PC-3 (cell line): Measurements from ENCODE around the gene TNFRSF17.
"Not testable (repeated sequence)": the region's sequence is repeated elsewhere in the genome, so short reads cannot be mapped to it uniquely, and the experiment has no call there.

Experiments
- CTCF ChIP-seq: fragments of 300-600 bp; sonication (generic); conservative IDR thresholded peaks from 2 replicates; pipeline ENCODE4 v1.5.1; 2017; ENCODE audit warnings: antibody characterized with exemption, low read depth, mild to moderate bottlenecking, low read length
- EZH2 ChIP-seq: fragments of 300-600 bp; sonication (generic); IDR thresholded peaks from one replicate; pipeline ENCODE4 v1.6.1; 2017; ENCODE audit warnings: antibody characterized with exemption, mild to moderate bottlenecking, low read length; ENCODE audit not compliant: unreplicated experiment

GRCh38 chr16:11962457-11962856 lies 2.6 kb upstream of the TNFRSF17 start:
- TF ChIP-seq CTCF, EZH2: not testable (repeated sequence)
